Measurements from ENCODE around the gene CASP3. TPM values are rescaled to one million over a fixed set of nuclear protein-coding genes. Genes with fewer than 3 reads are reported as not detected.
A peak's percentile ranks its signal among the peaks of the same experiment; 100 is the strongest.

CASP3 gene
- total and polyA plus RNA-seq, 9 of the 15 experiments (the other 6 are each of a cell fraction or from before 2014, with no cell fraction given), result 17.6 to 40.1 (median 31.8) TPM

- TF ChIP-seq AFF1 (IDR thresholded peaks at IDR 0.05; ENCODE audit: low read depth in 1 of 2, partially characterized antibody in 2 of 2) (peak in 1 of 2 experiments; percentile 80), CBX3 (IDR thresholded peaks at IDR 0.05; ENCODE audit: borderline replicate concordance in 1 of 2, low read length in 2 of 2) (peak in 1 of 2 experiments; percentile 76; a peak in 2 of 3 replicates), SMARCA5 (IDR thresholded peaks at IDR 0.05) (no peak), NR2F6 (CRISPR knock-in tag; IDR thresholded peaks at IDR 0.05) (no peak), BCLAF1 (IDR thresholded peaks at IDR 0.05; ENCODE audit: borderline replicate concordance in 1 of 2, control insufficient read depth in 1 of 2, low read depth in 2 of 2, low read length in 1 of 2) (peak in 1 of 2 experiments; percentile 79; a peak in 1 of 4 replicates), ZC3H11A (IDR thresholded peaks at IDR 0.05; ENCODE audit: low read depth, low read length) (no peak), ZNF146 (CRISPR knock-in tag; IDR thresholded peaks at IDR 0.05; ENCODE audit: unreplicated experiment) (no peak), CHD1 (IDR thresholded peaks at IDR 0.05; ENCODE audit: low read length) (no peak), ZNF12 (CRISPR knock-in tag; IDR thresholded peaks at IDR 0.05) (no peak), SP1 (CRISPR knock-in tag; IDR thresholded peaks at IDR 0.05) (peak; percentile 72), GTF2E2 (tag; IDR thresholded peaks at IDR 0.05) (no peak), HOXB6 (CRISPR knock-in tag; IDR thresholded peaks at IDR 0.05; ENCODE audit: borderline replicate concordance) (no peak), UBTF (IDR thresholded peaks at IDR 0.05; ENCODE audit: borderline replicate concordance in 1 of 2, low read depth in 2 of 2, low read length in 2 of 2) (no peak), FOXP4 (CRISPR knock-in tag; IDR thresholded peaks at IDR 0.05; ENCODE audit: borderline replicate concordance) (no peak), SNRNP70 (optimal IDR thresholded peaks at IDR 0.05; ENCODE audit: low read depth, low read length) (no peak)
Observed at GRCh38 chr4:184684491-184685189, 35.4 kb upstream of the CASP3 start (continued).
